ENCODE results near the gene TIAM2. TPM values are rescaled to one million over a fixed set of nuclear protein-coding genes. Genes with fewer than 3 reads are reported as not detected.

TIAM2 gene
- total RNA-seq, 4 donors from 2014 or later, result 4.8 to 11.4 (median 6.7) TPM

- TF ChIP-seq POLR2A (IDR thresholded peaks at IDR 0.05), result no peak
- no peak for TF ChIP-seq CTCF (IDR thresholded peaks at IDR 0.05)
- no peak for TF ChIP-seq EP300 (IDR thresholded peaks at IDR 0.05)
- TF ChIP-seq POLR2AphosphoS5 (IDR thresholded peaks at IDR 0.05), result no peak
- no peaks in the 10 kb centered on the region for H3K27me3 ChIP-seq
- WGBS, result 86% methylated on average over 2 of the region's 2 CpGs
- H3K4me3 ChIP-seq, result no peak overlapping the region
- no peaks in the 10 kb centered on the region for H3K36me3 ChIP-seq
- no peak for DNase-seq (ENCODE audit: low spot score in 2 of 2)
- H3K9me3 ChIP-seq, result no peaks in the 10 kb centered on the region
- H3K4me1 ChIP-seq, result peaks cover 13% of the 10 kb centered on the region
- H3K27ac ChIP-seq, result no peak overlapping the region
These were observed 146.4 kb downstream of the TIAM2 start for GRCh38 chr6:155141512-155141911.

- no peak overlapping the region for H3K27ac ChIP-seq
- H3K4me3 ChIP-seq, result no peak overlapping the region
- no peak for DNase-seq (ENCODE audit: low spot score in 2 of 2)
- H3K4me1 ChIP-seq, result peaks cover 13% of the 10 kb centered on the region
- WGBS, result 66% methylated on average over 13 of the region's 13 CpGs
- TF ChIP-seq POLR2AphosphoS5 (IDR thresholded peaks at IDR 0.05), result no peak
- TF ChIP-seq CTCF (IDR thresholded peaks at IDR 0.05), result no peak
- TF ChIP-seq POLR2A (IDR thresholded peaks at IDR 0.05), result no peak
- TF ChIP-seq EP300 (IDR thresholded peaks at IDR 0.05), result no peak
- H3K27me3 ChIP-seq, result no peaks in the 10 kb centered on the region
- H3K9me3 ChIP-seq, result no peaks in the 10 kb centered on the region
- H3K36me3 ChIP-seq, result no peaks in the 10 kb centered on the region
These were observed 147.3 kb downstream of the TIAM2 start for GRCh38 chr6:155142168-155143028.

GRCh38 chr6:155143029-155143577 lies 148.0 kb downstream of the TIAM2 start:
- Histone ChIP-seq H3K27me3 (no peaks in the 10 kb centered on the region), H3K27ac (no peak overlapping the region), H3K36me3 (no peaks in the 10 kb centered on the region), H3K4me1 (peaks cover 13% of the 10 kb centered on the region), H3K4me3 (no peak overlapping the region), H3K9me3 (no peaks in the 10 kb centered on the region)
- DNase-seq (ENCODE audit: low spot score in 2 of 2), result no peak
- 35% methylated on average over 4 of the region's 4 CpGs for WGBS
- TF ChIP-seq EP300 (IDR thresholded peaks at IDR 0.05) (no peak), POLR2AphosphoS5 (IDR thresholded peaks at IDR 0.05) (no peak), CTCF (IDR thresholded peaks at IDR 0.05) (no peak), POLR2A (IDR thresholded peaks at IDR 0.05) (no peak)

GRCh38 chr6:155143578-155144106 lies 148.5 kb downstream of the TIAM2 start:
- no peaks in the 10 kb centered on the region for H3K36me3 ChIP-seq
- no peak overlapping the region for H3K27ac ChIP-seq
- peaks cover 13% of the 10 kb centered on the region for H3K4me1 ChIP-seq
- WGBS, result 82% methylated on average over 7 of the region's 7 CpGs
- no peak for DNase-seq (ENCODE audit: low spot score in 2 of 2)
- no peak overlapping the region for H3K4me3 ChIP-seq
- no peaks in the 10 kb centered on the region for H3K27me3 ChIP-seq
- no peaks in the 10 kb centered on the region for H3K9me3 ChIP-seq
- no peak for TF ChIP-seq CTCF (IDR thresholded peaks at IDR 0.05)
- no peak for TF ChIP-seq POLR2A (IDR thresholded peaks at IDR 0.05)
- no peak for TF ChIP-seq POLR2AphosphoS5 (IDR thresholded peaks at IDR 0.05)
- no peak for TF ChIP-seq EP300 (IDR thresholded peaks at IDR 0.05)

- WGBS, result 91% methylated on average over 4 of the region's 4 CpGs
- H3K36me3 ChIP-seq, result no peaks in the 10 kb centered on the region
- no peaks in the 10 kb centered on the region for H3K9me3 ChIP-seq
- DNase-seq (ENCODE audit: low spot score in 2 of 2), result no peak
- H3K27me3 ChIP-seq, result no peaks in the 10 kb centered on the region
- TF ChIP-seq POLR2AphosphoS5 (IDR thresholded peaks at IDR 0.05) (no peak), CTCF (IDR thresholded peaks at IDR 0.05) (no peak), POLR2A (IDR thresholded peaks at IDR 0.05) (no peak), EP300 (IDR thresholded peaks at IDR 0.05) (no peak)
- H3K27ac ChIP-seq, result no peak overlapping the region
- H3K4me3 ChIP-seq, result no peak overlapping the region
- H3K4me1 ChIP-seq, result peaks cover 13% of the 10 kb centered on the region
These were observed 151.1 kb downstream of the TIAM2 start for GRCh38 chr6:155146205-155146604.
